ENCODE data around the gene SYNC. TPM values are rescaled to one million over a fixed set of nuclear protein-coding genes. Genes with fewer than 3 reads are reported as not detected.

The SYNC gene
- total RNA-seq, 1 donor from 2014 or later = 0.49 TPM

DNA sequence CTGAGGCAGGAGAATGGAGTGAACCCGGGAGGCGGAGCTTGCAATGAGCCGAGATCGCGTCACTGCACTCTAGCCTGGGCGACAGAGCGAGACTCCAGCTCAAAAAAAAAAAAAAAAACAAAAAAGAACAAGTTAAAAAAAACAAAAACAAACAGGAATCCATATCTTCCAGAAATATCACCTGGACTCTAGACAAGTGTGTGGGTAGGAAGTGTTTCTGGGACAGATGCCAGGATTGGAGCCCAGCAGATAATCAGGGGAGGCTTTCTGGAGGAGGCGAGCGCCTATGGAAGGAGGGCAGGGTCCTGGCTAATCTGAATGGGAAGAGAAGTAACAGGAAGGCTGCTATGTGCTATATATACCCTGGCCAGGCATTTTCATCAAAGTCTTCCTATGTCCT, 43.6 kb upstream of the SYNC start:
- Mint-ChIP-seq H3K36me3 (ENCODE audit: low read depth, unreplicated experiment) (peaks cover 13% of the 10 kb centered on the region), H3K4me3 (ENCODE audit: unreplicated experiment) (no peak overlapping the region), H3K27ac (ENCODE audit: unreplicated experiment) (peak overlapping the region; percentile 61), H3K4me1 (ENCODE audit: unreplicated experiment) (peaks cover 12% of the 10 kb centered on the region), H3K9me3 (ENCODE audit: unreplicated experiment) (no peaks in the 10 kb centered on the region), H3K27me3 (ENCODE audit: unreplicated experiment) (peaks cover 4% of the 10 kb centered on the region)
- TF ChIP-seq, protein P1, sequence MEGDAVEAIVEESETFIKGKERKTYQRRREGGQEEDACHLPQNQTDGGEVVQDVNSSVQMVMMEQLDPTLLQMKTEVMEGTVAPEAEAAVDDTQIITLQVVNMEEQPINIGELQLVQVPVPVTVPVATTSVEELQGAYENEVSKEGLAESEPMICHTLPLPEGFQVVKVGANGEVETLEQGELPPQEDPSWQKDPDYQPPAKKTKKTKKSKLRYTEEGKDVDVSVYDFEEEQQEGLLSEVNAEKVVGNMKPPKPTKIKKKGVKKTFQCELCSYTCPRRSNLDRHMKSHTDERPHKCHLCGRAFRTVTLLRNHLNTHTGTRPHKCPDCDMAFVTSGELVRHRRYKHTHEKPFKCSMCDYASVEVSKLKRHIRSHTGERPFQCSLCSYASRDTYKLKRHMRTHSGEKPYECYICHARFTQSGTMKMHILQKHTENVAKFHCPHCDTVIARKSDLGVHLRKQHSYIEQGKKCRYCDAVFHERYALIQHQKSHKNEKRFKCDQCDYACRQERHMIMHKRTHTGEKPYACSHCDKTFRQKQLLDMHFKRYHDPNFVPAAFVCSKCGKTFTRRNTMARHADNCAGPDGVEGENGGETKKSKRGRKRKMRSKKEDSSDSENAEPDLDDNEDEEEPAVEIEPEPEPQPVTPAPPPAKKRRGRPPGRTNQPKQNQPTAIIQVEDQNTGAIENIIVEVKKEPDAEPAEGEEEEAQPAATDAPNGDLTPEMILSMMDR (IDR thresholded peaks at IDR 0.05; ENCODE audit: unreplicated experiment) = no peak
- no peak for DNase-seq (ENCODE audit: low spot score)

DNA sequence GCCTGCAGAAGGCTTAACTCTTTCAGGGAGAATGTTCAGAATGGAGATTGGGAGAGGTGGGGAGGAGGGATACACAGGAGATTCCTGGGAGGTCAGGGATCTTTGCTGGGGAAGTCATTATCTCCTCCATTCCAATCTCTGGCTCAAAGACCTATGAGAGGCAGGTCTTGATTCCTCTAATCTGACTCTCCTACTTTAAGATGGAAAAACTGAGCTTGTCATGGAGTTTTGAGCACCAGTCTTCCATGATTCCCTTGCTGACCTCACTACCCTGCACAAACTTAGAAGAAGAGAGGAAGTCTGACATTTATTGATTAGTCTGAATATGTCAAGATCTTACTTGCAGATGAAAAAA, 41.5 kb upstream of the SYNC start:
- Mint-ChIP-seq H3K9me3 (ENCODE audit: unreplicated experiment) (no peaks in the 10 kb centered on the region), H3K27me3 (ENCODE audit: unreplicated experiment) (peaks cover 6% of the 10 kb centered on the region), H3K27ac (ENCODE audit: unreplicated experiment) (no peak overlapping the region), H3K36me3 (ENCODE audit: low read depth, unreplicated experiment) (peaks cover 13% of the 10 kb centered on the region), H3K4me1 (ENCODE audit: unreplicated experiment) (peaks cover 12% of the 10 kb centered on the region), H3K4me3 (ENCODE audit: unreplicated experiment) (peak overlapping the region; percentile 70)
- TF ChIP-seq, protein P1 (IDR thresholded peaks at IDR 0.05; ENCODE audit: unreplicated experiment) = no peak
- DNase-seq (ENCODE audit: low spot score) = no peak

DNA sequence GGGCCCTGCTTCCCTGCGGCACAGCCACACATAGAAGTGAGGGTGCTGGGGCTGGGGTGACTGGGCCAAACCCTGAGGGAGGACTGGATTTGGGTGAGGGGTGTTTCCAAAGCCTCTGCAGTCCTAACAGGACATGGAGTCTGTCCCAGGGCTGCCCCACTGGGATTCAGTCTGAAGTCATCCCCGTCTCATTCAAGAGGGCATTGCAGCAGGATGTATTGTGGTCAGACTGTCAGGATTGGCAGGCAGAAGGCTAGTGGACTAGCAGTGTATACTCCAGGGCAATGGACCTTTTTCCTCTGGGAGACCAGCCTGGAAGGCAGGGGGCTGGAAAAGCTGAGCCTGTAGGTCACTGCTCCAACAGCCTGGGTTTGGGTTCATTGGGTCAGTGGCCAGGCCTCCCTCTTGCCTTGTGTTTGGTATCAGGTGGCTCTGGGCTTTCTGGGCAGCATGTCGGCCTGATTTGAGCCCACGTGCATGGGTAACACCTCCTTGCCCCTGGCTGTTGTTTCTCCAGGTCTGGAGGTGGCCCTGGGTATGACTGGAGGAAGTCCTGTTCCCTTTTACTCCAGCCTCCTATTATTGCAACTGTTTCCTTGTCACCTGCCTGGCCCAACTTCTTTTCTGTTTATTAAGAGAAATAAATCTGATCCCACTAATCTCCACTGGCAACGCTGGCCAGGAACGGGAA, 41.0 kb upstream of the SYNC start:
- H3K36me3 Mint-ChIP-seq (ENCODE audit: low read depth, unreplicated experiment) = peaks cover 13% of the 10 kb centered on the region
- H3K27ac Mint-ChIP-seq (ENCODE audit: unreplicated experiment) = peak overlapping the region; percentile 64
- H3K4me1 Mint-ChIP-seq (ENCODE audit: unreplicated experiment) = peaks cover 12% of the 10 kb centered on the region
- TF ChIP-seq, protein P1 (IDR thresholded peaks at IDR 0.05; ENCODE audit: unreplicated experiment) = no peak
- DNase-seq (ENCODE audit: low spot score) = no peak
- H3K4me3 Mint-ChIP-seq (ENCODE audit: unreplicated experiment) = peak overlapping the region; percentile 91
- peaks cover 6% of the 10 kb centered on the region for H3K27me3 Mint-ChIP-seq (ENCODE audit: unreplicated experiment)
- H3K9me3 Mint-ChIP-seq (ENCODE audit: unreplicated experiment) = no peaks in the 10 kb centered on the region

DNA sequence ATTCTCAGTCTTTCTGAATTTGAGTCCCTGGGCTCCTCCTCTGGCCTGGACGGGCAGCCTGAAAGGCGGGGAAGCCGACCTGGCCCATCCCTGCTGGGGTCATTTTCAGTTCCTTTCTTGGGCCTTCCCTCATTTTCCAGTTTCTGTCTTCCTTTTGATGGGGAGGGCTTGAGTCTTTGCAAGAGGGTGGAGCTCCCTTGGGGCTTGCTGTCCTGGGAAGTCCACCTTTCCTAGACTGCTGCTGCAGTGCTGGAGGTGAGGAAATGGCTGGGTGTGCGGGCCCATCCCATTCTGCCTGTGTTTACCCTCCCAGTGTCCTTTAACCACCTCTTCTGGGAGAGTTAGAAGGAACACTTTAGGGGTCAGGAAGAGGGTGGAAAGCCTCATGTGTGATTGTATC, 40.4 kb upstream of the SYNC start:
- DNase-seq (ENCODE audit: low spot score) = no peak
- Mint-ChIP-seq H3K27ac (ENCODE audit: unreplicated experiment) (peak overlapping the region; percentile 64), H3K4me1 (ENCODE audit: unreplicated experiment) (peaks cover 12% of the 10 kb centered on the region), H3K27me3 (ENCODE audit: unreplicated experiment) (peaks cover 6% of the 10 kb centered on the region), H3K4me3 (ENCODE audit: unreplicated experiment) (peak overlapping the region; percentile 91), H3K9me3 (ENCODE audit: unreplicated experiment) (no peaks in the 10 kb centered on the region), H3K36me3 (ENCODE audit: low read depth, unreplicated experiment) (peaks cover 13% of the 10 kb centered on the region)
- TF ChIP-seq, protein P1 (IDR thresholded peaks at IDR 0.05; ENCODE audit: unreplicated experiment) = no peak

DNA sequence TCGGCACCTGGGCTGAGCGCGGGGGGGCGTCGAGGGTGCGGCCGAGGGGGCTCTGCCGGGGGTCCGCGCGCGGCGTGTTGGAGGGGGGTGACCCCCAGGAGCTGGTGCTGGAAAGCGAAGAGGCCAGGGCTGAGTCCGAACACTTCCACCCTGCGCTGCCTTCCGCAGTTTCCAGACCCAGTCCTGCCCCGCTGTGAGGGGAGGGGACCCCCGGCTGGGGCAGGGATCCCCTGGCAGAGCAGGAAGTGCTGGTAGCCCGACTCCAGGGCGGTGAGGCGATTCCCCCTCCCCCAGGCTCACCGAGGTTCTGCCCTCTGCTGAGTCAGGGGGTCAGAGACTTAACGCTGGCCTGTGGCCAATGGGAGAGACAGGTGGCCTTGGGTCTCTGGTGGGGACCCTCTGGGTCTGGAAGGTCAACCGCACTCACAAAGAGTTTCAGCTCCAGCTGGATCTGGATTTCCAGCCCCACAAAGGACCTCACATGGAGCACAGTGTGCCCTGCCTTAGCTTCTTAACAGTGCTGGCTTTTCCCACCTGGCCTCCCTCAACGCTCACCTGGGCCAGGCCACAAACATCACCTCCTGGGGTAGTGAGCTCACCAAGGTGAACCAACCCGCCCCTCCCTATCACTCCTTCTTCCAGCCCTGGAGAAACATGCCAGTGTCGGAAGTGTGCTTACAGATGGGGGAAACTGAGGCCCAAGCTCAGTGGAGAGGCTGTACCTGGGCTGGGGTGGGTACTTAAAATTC, 39.8 kb upstream of the SYNC start:
- peaks cover 9% of the 10 kb centered on the region for H3K27me3 Mint-ChIP-seq (ENCODE audit: unreplicated experiment)
- TF ChIP-seq, protein P1 (IDR thresholded peaks at IDR 0.05; ENCODE audit: unreplicated experiment) = no peak
- H3K36me3 Mint-ChIP-seq (ENCODE audit: low read depth, unreplicated experiment) = peaks cover 12% of the 10 kb centered on the region
- H3K4me3 Mint-ChIP-seq (ENCODE audit: unreplicated experiment) = peak overlapping the region; percentile 91
- H3K9me3 Mint-ChIP-seq (ENCODE audit: unreplicated experiment) = no peaks in the 10 kb centered on the region
- peaks cover 14% of the 10 kb centered on the region for H3K4me1 Mint-ChIP-seq (ENCODE audit: unreplicated experiment)
- peak overlapping the region; percentile 64 for H3K27ac Mint-ChIP-seq (ENCODE audit: unreplicated experiment)
- DNase-seq (ENCODE audit: low spot score) = peak; percentile 39
